Activated CD4-positive, alpha-beta T cell treated with anti-CD3 and anti-CD28 coated beads, Interleukin-2, Interleukin-6, amounts not matched to agents 100 ng/mL and 50 ng/mL, durations not matched to agents 16 hours and 8 hours (primary cell): ENCODE results near the gene ADARB2.
"Not testable (repeated sequence)": the region's sequence is repeated elsewhere in the genome, so short reads cannot be mapped to it uniquely, and the experiment has no call there.

Experiments
- DNase-seq: peaks from one replicate; pipeline ENCODE4 v3.0.0-alpha.2; 2020

The ADARB2 gene

DNA sequence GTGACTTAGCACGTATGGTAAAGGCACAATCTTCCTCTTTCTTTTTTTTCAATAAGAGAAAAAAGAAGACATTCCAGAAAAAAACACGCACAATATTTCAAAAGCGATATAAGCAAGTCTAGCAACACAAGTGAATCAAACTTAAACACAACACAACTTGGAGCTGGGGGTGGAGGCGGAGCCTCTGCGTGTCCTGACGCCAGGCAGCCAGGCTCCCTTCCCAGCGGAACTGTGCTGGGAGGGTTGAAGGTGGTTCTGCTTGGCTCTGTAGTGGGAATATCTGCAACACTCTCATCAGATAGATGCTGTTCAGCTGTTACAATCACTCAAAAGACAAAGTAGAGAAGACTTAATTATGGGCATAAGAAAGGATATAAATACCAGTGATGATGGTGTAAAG lies 469.8 kb downstream of the ADARB2 start:
- DNase-seq = no peak

DNA sequence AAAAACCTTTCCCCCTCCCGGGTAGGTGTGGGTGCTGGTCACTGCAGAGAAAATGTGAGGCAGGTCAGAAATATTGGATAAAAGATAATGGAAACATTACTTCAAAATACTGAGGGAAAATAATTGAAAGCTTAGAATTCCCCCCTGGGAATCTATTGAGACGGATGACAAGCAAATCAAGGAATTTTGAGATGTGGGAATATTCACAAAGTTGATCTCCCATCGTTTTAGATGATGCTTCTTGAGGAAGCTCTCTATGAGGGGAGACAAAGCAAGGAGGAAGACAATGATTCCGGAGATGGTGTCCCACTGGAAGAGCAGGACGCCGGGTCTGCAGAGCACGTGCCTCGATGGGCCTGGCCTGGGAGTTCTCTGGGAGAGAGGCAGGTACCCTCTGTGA lies 470.2 kb downstream of the ADARB2 start:
- DNase-seq = no peak

DNA sequence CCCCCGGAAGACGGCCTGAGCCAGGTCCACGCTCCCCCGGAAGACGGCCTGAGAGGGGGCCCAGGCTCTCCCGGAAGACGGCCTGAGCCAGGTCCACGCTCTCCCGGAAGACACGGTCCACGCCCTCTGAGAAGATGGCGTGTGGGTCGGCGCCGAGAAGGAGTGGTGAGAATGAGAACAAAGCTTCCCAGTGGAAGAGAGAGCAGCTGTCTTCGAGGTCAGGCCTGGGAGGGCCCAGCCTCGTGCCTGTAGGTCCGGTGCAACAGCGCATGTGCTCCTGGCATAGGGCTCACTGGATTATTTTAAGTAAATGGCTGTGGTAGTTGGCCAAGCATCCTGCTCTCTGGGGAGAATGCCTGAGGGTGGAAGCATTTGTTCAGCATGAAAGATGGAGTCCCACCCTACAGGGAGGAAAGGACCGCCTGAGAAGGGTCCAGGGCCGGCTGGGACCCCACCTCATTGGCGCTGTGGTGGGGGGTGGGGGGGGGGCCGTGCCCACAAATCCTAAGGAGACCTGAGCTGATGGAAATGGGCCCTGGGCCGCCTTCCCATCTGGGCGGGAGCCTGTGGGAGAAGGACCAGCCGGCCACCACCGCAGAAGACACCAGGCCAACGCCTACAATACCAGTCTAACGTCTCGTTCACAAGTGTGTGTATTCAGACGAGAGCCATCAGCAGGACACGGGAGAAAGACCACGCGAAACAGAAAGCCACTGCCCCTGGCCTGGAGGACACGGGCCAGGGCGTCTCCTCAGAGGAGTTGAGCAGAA lies 471.1 kb downstream of the ADARB2 start:
- no peak for DNase-seq

DNA sequence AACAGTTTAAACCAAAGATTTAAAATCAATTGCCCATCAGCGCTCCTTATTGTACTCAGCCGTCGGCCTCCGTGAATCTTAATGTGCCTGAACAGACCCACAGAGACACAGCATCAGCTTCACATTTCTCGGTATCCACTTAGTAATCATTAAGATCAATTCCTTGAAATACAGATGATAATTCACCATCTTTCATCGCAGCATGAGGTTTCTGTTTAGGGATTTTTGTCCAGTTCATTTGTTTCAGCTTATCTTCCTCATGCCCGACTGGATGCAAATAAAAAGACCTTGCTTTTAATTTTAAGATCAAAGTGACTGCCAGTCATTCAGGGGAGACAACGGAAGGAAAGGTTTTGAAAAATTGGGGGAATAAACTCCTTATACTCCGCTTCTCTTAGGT lies 473.3 kb downstream of the ADARB2 start:
- DNase-seq = no peak

DNA sequence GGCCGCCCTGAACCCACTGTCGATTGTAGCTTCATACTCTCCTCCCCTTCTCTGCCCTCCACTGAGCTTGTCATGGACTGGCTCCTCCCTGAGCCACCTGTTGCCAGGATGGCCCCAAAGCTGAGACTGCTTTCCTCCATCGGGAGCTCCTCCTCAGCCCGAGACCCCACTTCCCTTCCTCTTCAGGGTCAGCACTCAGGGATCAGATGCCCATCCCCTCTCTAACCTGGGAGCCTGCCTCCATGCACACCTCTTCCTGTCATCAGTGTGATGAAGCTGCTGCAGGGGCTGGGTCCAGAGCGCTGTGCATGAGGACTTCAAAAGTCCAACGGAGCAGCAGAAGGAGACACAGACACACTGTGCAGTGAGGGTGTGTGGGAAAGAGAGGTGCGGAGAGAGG lies 480.1 kb downstream of the ADARB2 start:
- DNase-seq = no peak

DNA sequence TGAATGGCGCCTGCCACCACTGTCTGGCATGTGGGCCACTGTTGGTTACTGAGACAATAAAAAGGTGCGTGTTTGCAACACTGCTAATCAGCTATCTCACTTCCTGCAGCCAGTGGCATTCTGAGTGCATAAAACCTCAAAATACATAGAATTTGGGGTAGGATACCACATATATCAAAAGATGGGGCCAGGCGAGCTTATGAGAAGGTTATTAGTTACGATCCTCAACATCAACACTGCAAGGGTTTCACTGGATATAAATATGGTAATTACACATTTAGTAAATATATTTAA lies 480.9 kb downstream of the ADARB2 start:
- peak; percentile 0 for DNase-seq

DNA sequence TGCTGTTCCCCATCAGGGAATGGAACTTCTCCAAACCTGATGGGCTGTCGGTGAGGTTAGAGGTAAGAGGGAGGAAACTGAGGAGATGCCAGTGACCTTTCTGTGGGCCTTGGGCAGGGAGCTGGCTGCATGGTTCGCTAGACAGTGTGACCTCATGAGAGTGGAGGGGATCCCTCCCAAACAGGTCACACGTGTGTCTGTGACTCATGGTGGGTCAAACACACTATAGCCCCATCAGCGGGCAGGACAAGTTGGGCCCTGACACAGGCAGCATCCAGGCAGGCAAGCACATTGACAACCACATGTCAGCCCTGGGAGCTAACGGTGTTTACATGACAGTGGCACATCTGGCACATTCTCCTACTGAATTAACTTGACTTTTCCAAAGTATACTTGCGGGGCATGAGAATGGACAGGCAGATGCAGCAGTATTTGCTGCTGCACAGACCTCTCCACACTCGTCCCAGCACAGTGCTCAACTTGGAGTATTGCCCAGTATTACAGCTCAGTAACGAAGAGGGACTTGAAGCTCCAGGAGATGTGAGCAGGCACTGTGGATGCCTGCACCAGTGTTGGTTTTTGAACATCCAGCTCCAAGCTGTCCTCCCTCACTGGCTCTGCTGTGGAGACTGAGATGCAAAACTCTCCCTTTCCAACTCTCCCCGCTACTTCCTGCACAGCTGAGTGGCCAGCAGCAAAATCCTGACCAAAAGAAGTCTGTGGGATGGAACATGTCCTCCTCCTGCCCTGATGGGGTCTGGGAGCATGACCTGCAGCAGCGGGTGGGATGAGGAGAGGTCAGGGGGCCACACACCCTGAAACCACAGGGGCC lies 481.5 kb downstream of the ADARB2 start:
- peak; percentile 0 for DNase-seq

DNA sequence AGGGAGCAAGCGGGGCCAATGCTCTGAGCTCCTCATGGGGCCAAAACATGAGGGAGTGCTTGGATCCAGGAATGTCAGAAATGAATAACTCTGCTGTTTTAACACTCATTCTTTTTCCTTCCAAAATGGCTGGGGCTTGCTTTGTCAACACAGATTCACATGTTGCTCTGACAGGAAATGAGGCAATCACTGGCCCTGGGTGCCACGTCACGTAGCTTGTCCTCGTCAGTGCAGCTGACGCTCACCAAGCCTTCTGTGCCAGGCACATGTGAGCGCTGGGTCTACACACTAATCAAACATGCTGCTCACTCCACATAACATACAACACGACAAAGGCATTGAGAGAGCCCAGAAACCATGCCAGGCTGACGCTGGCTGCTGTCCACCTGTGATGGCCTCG lies 482.2 kb downstream of the ADARB2 start:
- DNase-seq = peak; percentile 0

DNA sequence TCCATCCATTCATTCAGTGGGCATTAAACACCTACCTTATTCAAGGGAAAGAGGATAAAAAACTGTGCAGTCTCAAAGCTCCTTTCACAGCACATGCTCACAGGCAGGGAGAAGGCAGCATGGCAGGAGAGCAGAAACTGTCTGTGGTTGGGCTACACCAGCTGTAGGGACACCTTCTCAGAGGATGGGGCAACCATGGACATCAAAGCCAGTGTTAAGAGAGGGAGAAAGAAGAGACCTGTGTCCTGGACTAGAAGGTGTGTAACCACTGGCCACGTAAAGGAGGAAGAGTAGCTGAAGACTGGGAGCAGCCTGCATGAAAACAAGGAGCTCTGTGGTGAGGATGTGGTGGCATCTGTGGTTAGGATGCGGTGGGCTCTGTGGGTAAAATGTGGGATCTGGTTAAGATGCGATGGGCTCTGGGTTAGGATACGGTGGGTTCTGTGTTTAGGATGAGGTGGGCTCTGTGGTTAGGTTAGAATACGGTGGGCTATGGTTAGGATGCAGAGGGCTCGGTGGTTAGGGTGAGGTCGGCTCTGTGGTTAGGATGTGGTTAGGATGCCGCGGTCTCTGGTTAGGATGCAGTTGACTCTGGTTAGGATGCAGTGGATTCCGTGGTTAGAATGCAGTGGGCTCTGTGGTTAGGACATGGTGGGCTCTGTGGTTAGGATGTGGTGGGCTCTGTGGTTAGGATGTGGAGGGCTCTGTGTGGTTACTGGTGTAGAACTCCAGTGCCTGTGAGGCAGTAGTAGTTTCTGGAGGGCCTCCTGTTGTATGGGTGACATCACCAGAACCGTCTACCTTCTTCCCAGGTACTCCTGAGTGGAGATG lies 483.6 kb downstream of the ADARB2 start:
- DNase-seq = peak; percentile 15

DNA sequence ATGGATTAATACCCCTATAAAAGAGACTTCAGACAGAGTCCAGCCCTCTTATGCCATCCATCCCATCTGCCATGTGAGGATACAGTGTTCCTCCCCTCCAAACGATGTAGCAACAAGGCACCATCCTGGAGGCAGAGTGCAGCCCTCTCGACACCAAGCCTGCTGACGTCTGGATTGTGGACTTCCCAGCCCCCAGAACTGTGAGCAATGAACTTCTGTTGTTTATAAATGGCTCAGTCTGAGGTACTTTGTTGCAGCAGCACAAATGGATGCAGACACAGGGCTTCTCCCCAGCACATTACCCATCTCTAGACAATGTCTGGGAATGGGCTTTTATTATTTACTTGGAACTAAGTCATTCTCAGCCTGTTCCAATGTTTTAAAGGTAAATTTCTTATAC lies 485.6 kb downstream of the ADARB2 start:
- no peak for DNase-seq

DNA sequence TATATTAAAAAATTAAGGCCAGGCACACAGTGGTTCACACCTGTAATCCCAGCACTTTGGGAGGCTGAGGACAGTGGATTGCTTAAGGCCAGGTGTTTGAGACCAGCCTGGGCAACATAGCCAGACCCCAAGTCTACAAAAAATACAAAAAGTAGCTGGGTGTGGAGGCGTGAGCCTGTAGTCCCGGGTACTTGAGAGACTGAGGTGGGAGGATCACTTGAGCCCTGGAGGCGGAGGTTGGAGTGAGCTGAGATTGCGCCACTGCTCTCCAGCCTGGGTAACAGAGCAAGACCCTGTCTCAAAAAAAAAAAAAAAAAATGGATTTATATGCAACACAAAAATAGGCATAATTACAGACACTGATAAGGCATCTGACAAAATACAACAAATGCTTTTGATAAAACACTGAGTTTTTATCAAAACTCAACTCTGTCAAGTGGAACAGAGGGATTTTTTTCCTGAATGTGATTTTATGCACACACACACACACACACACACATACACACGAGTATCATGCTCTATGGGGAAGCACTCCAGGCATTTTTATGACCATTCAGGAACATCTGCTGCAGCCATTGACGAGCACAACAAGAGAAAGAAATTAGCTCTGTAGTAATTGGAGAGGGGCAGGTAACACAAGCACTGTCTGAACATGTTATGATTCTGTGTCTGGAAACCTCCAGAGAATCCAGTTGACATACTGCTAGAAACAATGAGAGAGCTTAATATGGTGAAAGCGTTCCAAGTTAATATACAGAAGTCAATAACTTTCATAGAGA lies 488.0 kb downstream of the ADARB2 start:
- peak; percentile 0 for DNase-seq

DNA sequence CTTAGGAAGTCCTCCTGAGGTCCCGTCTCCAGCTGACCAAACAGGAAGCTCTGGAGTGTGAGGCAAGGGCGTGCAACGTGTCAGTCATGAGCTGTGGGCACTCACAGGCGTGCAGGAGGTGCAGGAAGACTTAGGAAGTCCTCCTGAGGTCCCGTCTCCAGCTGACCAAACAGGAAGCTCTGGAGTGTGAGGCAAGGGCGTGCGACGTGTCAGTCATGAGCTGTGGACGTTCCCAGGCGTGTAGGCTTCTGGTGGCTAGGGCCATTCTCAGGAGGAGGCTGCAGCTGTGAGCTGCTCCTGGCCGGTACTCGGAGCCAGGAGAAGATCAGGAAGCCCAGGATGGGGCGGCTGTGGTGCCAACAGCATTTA lies 489.1 kb downstream of the ADARB2 start:
- DNase-seq = not testable (repeated sequence)

DNA sequence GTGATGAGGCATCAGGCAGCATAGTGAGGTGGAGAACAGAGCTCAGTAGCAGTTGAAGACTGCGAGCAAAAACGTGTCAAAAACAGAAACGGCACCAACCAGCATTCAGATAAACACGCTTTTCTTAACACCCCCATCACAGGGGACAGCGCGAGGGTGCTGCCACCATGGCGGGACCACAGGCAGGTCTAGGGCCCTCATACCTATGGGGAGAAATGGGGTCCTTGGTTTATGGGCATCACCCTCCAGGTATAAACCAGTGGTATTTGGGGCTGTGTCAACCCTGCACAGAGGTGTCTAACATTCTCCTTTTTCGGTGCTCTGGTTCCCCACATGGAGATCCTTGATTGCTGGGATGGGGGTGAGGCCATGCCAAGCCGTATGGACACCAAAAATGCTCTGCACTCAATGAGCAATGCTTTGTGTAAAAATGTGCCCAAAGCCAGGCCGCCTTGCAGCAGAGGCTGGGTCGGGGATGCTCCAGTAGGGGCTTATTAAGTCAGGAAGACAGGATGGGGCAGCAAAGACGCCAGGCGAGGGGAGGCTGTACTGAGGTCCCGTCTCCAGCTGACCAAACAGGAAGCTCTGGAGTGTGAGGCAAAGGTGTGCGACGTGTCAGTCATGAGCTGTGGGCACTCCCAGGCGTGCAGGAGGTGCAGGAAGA lies 489.6 kb downstream of the ADARB2 start:
- no peak for DNase-seq

DNA sequence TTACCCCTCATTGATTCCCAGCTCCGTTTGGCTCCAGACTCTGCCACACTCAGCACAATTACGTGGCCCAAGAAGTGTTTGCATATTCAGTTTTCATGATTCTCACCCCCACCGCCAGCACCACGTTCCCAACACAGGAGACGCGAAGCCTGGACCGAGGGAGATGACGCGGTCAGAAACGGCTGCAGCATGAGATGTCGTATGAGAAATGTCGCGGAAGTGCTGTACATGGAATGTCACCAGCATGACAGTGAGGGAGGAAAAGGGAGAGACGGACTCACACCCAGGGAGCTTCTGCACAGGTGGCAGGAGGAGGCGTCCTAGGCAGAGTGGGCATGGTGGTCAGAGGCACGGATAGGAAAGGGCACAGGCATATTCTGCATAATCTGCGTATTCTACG lies 492.8 kb downstream of the ADARB2 start:
- DNase-seq = no peak

DNA sequence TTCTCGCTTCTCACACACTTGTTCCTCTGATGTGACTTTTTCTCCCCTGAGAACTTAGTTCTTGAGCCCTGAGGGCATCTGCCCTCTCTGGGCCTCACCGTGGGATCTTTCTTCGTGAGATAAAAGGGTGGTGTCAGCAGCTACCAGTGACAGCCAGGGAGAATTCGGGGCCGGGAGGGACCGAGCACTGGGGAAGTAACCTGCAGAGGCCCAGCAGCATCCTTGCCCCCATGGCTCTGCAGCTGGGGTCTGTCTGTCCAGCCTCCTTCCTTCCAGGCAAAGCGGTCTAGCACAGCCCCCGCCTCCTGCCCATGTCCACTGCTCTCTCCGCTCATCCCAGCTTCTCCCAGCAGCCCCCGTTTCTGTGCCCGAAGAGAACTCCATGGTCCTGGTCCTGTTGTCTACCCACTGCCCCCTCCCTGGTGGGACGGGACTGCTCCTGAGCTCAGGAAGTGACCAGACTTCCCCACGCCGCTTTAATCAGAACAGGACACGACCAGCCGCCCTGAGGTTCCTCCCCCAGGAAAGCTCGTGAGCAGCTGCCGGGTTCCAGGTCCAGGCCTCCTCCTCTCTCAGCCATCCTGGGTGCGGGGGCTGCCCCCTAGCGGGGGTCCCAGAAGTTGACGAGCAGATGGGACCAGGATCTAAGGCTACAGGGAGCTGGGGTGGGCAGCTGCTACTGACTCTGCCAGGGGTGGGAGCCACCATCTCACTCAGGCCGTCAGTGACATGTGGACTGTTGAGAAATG lies 493.7 kb downstream of the ADARB2 start:
- no peak for DNase-seq

DNA sequence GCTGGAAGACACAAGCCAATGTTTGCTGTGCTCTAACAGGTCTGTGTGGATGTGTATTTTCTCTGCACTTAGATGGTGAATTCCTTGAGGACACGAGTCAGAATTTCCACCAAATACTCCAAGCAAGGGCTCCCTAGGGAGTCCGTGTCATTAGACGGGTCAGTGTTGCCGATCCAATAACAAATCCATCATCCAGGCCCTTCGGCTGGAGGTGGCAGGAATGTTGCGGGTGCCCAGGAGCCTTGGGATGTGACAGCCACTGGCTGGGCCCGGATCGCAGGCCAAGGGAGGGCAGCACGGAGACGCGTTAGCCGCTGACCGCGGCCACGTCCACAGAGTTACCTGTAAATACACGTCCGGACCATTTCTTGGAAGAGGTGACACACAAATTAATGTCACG lies 494.4 kb downstream of the ADARB2 start:
- DNase-seq = no peak

DNA sequence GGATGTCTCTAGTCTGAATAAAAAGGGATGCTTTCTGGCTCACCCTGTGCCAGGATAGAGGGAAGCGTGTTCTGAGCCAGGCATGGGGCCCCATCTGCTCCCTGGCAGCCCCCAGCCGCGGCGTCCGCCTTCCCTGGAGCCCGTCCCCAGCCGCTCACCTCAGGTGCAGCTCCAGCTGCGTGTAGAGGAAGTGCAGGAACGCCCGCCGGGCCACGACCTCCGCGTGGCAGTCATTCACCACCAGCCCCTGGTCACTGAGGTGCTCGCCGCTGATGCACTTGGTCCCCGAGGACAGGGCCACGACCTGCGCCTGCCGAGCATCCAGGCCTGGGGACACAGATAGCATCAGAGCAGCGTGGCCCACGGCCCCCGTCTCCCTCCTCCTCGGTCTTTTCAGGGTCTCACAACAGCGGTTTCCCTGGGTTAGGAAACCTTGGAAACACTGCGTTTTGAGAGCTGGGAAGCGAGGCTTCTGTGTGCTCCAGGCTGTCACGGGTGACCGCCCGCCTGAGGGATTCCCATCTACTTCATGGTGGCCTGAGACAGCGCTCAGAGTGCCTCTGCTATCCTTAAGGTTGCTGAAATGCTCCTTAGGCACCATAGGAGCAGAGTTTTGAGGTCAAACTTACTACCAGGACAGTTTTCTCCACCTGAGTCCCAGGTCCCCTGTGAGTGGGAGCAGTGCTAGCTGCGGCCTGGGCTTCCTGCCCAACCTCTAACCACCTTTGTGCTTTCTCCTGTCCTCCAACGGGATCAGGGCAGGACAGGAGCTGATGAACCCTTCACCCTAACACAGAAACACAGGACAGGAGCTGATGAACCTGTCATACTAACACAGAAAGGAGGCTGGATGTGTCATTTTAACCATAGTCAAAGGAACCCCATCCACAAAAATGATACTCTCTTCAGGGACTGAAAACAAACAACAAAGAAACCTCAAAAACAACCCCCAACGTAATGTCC lies 495.1 kb downstream of the ADARB2 start:
- no peak for DNase-seq

DNA sequence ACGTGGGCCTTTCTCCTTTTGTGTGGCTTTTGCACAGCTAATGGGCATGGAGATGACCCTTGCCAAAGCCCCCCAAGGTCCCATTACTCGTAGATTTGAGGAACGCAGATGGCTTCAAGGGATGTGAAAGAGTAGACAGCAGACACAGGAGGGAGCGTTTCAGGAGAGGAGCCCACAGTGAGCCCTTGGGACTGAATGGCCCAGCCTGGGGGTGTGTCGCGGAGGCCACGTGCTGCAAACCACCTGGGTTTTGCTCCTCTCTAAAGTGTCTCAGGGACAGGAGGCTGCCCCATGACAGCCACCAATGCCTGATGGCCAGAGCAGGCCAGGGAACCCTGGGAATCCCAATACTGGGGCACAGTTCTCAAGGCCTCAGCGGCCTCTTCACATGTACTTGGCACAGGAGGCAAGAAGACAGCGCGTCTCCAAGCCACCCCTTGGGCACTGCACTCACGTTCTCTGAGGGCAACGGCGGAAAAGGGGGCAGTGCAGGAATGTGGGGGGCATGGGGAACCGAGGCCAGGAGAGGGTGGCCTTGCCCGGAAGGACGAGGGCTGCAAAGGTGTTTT lies 495.9 kb downstream of the ADARB2 start:
- no peak for DNase-seq

DNA sequence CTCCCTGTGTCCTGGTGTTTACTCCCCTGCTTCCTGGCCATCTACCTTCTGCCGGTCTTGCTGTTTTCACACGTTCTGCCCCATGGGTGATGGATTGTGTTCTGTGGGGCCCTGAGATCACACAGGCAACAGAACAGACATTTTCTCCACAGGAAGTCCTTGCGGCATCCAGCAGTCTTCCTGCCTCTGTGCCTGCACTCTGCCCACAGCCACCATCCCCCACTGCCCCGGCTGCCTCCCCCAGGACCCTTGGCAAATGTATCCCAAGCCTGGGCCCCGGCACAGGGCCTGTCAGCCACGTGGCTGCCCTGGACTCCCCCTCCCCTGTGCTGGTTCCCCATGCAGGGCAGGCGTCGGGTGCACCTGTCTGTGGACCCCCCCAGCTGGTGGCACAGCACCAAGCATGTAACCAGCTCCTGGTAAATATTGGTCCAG lies 497.0 kb downstream of the ADARB2 start:
- no peak for DNase-seq

DNA sequence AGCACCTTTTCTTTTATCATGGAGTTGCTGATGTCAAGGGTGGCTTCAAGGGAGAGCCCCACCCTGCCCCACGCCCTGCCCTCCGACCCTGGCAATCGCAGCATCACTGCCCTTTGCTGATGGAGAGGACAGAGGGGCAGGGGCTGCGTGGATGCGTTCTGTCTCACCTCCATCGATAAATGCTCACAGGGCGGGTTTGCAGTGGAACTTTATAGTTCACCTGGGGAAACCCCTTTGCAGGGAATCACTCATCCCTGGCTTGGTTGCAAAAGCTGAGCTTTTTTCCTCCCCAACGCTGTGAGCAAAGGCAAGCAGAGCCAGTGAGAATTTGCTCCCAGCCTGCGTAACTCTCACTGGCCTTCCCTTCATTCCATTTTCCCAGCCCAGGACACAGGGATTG lies 504.3 kb downstream of the ADARB2 start:
- DNase-seq = no peak
